Right cardiac atrium (tissue), 5 donors: ENCODE measurements around the gene PALLD. TPM values are rescaled to one million over a fixed set of nuclear protein-coding genes. Genes with fewer than 3 reads are reported as not detected.

Experiments used
- ATAC-seq, 2 donors: fragments of 200-7000 bp; cut with Tn5 transposase; one replicate each; pipeline versions ENCODE4 v1.8.0 to v1.9.1; 2020; ENCODE audit warnings: moderate library complexity in 2 of 2, mild to moderate bottlenecking in 1 of 2
- DNase-seq, 3 donors: peaks; one replicate each; pipeline ENCODE4 v3.0.0-alpha.2; 2020
- H3K27ac ChIP-seq: one replicate; pipeline ENCODE4 v1.5.1; 2013; ENCODE audit warnings: mild to moderate bottlenecking, low read length, control low read depth, moderate library complexity
- H3K27me3 ChIP-seq: one replicate; pipeline ENCODE4 v1.6.1; 2013; ENCODE audit not compliant: control insufficient read depth, insufficient read depth
- H3K4me1 ChIP-seq: one replicate; pipeline ENCODE4 v1.6.1; 2013; ENCODE audit warnings: low read length; ENCODE audit not compliant: control insufficient read depth, insufficient read depth
- H3K4me3 ChIP-seq: one replicate; pipeline ENCODE4 v1.5.1; 2013; ENCODE audit warnings: low read length, control low read depth
- H3K9me3 ChIP-seq: one replicate; pipeline ENCODE4 v1.6.1; 2013; ENCODE audit warnings: low read length; ENCODE audit not compliant: control insufficient read depth
- WGBS: extraction: QIAGEN DNeasy Blood & Tissue Kit; methylation state at CpG from one replicate; pipeline ENCODE4 v1.1.7; 2013; 5-methylcytosine and 5-hydroxymethylcytosine counted together
- intact Hi-C, 4 donors: fragments of 100-400 bp; cut with DNase I; formaldehyde crosslinking; loops; one replicate each; pipeline versions ENCODE4 v1.11.0 to v1.14.0; 2022 to 2023
- polyA plus RNA-seq: library from polyadenylated mRNA; stranded (reverse); fragments of 200-250 nt; gene quantifications from one replicate; pipeline ENCODE4 v1.2.3, GENCODE V29; 2013
- total RNA-seq, 4 donors: library from RNA; stranded (reverse); fragmentation: NEBNext Ultra II Directional; extraction: Animal tissue kit (Norgen Biotek cat#: 25700); gene quantifications; one replicate each; pipeline ENCODE4 v1.2.1, GENCODE V29; 2021
- donor health status: healthy with polysubstance abuse.
- donor health status: DM: no; HTN: yes; CAD: no.
- donor health status: DM: no; HTN: no; CAD: no.
- donor health status: DM: no; HTN: yes; CAD: no; lungs with severe emphysema.
- donor health status: DM: yes; HTN: yes; CAD: no.

The PALLD gene
- total and polyA plus RNA-seq, 5 donors, result 233 to 1,069 (median 717) TPM

- H3K27ac ChIP-seq, result peak overlapping the region; percentile 26
Observed at GRCh38 chr4:168882650-168883233, 385.9 kb downstream of the PALLD start.

DNA sequence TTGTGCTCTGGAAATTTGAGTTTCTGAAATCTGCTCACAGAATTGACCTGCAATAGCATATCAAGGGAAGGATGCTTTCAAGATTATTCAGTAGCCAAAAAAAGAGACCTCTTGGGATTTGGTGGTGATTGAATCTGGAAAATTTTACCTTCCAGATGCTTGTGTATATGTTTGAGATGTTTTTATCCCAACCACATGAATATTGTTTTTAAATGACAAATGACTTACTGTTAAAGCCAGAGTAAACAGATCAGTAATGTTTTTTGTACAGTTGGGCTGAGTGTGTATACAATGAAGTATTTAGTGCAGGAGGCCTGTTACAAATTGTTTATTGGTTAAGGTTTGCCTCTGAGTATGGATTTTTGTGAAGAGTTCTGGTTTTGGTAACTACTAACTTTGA is 386.7 kb downstream of the PALLD start:
- H3K27me3 ChIP-seq, result no peaks in the 10 kb centered on the region
- no peaks in the 10 kb centered on the region for H3K9me3 ChIP-seq
- intact Hi-C loops, result loop anchor here in 1 of 4 donors (5.0 kb wide), 1 partner anchor 46 kb away; no protein-coding TSS in a partner anchor
- no peak overlapping the region for H3K4me3 ChIP-seq
- H3K27ac ChIP-seq, result no peak overlapping the region
- ATAC-seq (no peak), DNase-seq (no peak)
- H3K4me1 ChIP-seq, result peaks cover 10% of the 10 kb centered on the region

More at GRCh38 chr4:168882650-168883233, 385.9 kb downstream of the PALLD start:
- 87% methylated on average over 9 of the region's 9 CpGs for WGBS
- Histone ChIP-seq H3K4me1 (peaks cover 10% of the 10 kb centered on the region), H3K27me3 (no peaks in the 10 kb centered on the region), H3K4me3 (no peak overlapping the region), H3K9me3 (no peaks in the 10 kb centered on the region)
- ATAC-seq (no peak), DNase-seq (peak in 1 of 3 donors; percentile 51)
- intact Hi-C loops, result loop anchor here in 1 of 4 donors (5.0 kb wide), 1 partner anchor 45 kb away; no protein-coding TSS in a partner anchor

DNA sequence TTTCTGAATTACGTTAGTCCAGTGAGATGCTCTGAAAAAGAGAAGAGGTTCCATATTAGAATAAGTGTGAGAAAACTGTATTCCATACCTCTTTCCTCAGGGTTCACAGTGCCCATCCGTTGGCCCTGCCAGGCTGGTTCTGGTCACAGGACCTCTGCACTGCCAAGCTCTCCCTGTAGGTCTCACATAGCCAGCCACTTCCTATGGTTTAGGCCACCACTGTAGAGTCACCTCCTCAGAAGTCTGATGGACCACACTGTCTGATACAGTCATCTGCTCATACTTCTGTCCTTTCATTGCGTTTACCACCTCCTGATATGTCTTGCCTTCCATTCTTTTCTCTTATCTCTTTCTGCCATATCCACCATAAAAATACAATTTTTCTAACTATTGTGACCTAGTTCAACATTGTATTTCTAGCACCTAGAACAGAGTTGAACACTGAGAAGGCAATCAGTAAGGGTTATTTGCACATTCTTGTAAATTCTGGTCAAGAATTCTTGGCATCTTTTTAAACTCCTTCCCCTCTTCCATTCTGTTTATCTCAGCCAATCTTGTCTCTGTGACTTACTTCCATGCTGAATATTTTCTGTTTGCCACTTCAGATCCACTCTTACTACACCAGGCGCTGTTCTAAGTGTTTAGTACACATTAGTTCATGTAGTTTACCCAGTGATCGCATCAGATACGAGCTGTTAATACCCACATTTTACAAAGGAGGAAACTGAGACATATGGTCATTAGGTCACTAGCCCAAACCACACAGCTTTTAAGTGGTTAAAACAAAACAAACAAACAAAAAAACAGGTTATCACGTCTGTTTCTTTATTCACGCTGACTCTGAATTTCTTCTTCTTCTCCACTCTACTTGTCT is 387.6 kb downstream of the PALLD start:
- intact Hi-C loops, result loop anchor here in 1 of 4 donors (5.0 kb wide), 1 partner anchor 47 kb away; no protein-coding TSS in a partner anchor
- no peak overlapping the region for H3K4me3 ChIP-seq
- no peaks in the 10 kb centered on the region for H3K9me3 ChIP-seq
- no peaks in the 10 kb centered on the region for H3K27me3 ChIP-seq
- WGBS, result 91% methylated on average over 8 of the region's 8 CpGs
- DNase-seq (peak in 1 of 3 donors; percentile 47), ATAC-seq (no peak)
- no peak overlapping the region for H3K27ac ChIP-seq
- H3K4me1 ChIP-seq, result peaks cover 11% of the 10 kb centered on the region

DNA sequence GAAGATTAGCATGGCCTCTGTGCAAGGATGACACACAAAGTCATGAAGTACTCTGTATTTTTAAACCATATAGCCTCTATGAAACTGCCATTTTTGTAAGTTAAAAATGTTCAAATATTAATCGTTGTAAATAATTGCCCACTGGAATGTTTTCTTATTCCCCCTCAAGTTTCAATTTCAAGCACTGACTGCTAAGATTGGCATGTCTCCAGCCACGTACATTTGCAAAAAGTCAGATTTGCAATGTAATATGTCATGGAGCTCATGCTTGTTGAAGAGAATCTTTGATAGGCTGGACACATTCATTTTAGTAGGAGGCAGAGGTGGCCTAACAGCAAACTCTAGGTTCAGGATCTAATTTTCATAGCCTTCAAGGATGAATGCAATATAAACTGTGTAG is 388.5 kb downstream of the PALLD start:
- H3K4me3 ChIP-seq, result no peak overlapping the region
- H3K27ac ChIP-seq, result no peak overlapping the region
- no peaks in the 10 kb centered on the region for H3K9me3 ChIP-seq
- no peak for ATAC-seq
- WGBS, result 52% methylated on average over 2 of the region's 2 CpGs
- DNase-seq, result no peak
- H3K4me1 ChIP-seq, result peaks cover 10% of the 10 kb centered on the region
- H3K27me3 ChIP-seq, result no peaks in the 10 kb centered on the region
- intact Hi-C loops, result no loop called here

DNA sequence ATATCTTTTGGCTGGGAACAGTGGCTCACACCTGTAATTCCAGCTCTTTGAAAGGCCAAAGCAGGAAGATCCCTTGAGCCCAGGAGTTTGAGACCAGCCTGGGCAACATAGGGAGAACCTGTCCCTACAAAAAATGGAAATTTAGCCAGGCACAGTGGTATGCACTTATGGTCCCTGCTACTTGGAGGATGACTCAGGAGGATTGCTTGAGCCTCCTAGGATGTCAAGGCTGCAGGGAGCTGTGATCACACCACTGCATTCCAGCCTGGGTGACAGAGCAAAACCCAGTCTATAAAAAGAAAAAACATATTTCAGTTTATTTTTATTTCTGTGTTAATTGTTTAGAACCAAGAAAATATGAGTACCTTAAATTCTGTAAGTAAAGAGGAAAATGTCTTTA is 389.5 kb downstream of the PALLD start:
- DNase-seq (no peak), ATAC-seq (no peak)
- peak overlapping the region; percentile 37 for H3K27ac ChIP-seq
- H3K4me3 ChIP-seq, result no peak overlapping the region
- no peaks in the 10 kb centered on the region for H3K27me3 ChIP-seq
- intact Hi-C loops, result no loop called here
- H3K9me3 ChIP-seq, result no peaks in the 10 kb centered on the region
- H3K4me1 ChIP-seq, result peaks cover 8% of the 10 kb centered on the region

DNA sequence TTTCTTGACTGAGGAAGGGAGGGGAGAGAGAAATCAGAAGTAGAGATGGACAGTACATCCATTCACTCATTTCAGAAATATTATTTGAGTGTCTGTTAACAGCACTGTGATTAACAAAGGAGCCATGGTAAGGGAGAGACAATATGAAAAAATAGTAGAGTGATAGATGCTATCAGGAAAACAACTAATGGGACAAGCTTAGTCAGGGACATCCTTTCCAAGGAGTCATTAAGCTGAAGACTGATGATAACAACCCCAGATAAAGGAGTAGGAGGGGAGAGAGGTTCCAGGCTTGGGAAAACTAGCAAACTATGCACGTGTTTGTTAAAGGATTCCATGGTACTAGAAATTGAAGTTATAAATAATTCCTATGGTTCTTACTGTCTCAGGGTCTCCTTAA is 391.0 kb downstream of the PALLD start:
- H3K9me3 ChIP-seq, result no peaks in the 10 kb centered on the region
- DNase-seq, result no peak
- 31% methylated on average over 1 of the region's 1 CpG for WGBS
- no peak overlapping the region for H3K27ac ChIP-seq
- ATAC-seq, result peak in 1 of 2 donors; percentile 27
- H3K27me3 ChIP-seq, result no peaks in the 10 kb centered on the region
- no peak overlapping the region for H3K4me3 ChIP-seq
- H3K4me1 ChIP-seq, result peaks cover 8% of the 10 kb centered on the region
- intact Hi-C loops, result no loop called here

- Histone ChIP-seq H3K27ac (no peak overlapping the region), H3K4me1 (peaks cover 8% of the 10 kb centered on the region), H3K27me3 (no peaks in the 10 kb centered on the region), H3K9me3 (no peaks in the 10 kb centered on the region), H3K4me3 (no peak overlapping the region)
- no peak for ATAC-seq
- WGBS, result 91% methylated on average over 6 of the region's 6 CpGs
- no peak for DNase-seq
- intact Hi-C loops, result no loop called here
Observed at GRCh38 chr4:168888715-168889215, 391.9 kb downstream of the PALLD start.

GRCh38 chr4:168891086-168891485 is 394.2 kb downstream of the PALLD start:
- over 99% methylated on average over 2 of the region's 2 CpGs for WGBS
- Histone ChIP-seq H3K27me3 (no peaks in the 10 kb centered on the region), H3K27ac (no peak overlapping the region), H3K9me3 (no peaks in the 10 kb centered on the region), H3K4me3 (no peak overlapping the region), H3K4me1 (peaks cover 6% of the 10 kb centered on the region)
- no peak for DNase-seq
- intact Hi-C loops, result no loop called here
- no peak for ATAC-seq

DNA sequence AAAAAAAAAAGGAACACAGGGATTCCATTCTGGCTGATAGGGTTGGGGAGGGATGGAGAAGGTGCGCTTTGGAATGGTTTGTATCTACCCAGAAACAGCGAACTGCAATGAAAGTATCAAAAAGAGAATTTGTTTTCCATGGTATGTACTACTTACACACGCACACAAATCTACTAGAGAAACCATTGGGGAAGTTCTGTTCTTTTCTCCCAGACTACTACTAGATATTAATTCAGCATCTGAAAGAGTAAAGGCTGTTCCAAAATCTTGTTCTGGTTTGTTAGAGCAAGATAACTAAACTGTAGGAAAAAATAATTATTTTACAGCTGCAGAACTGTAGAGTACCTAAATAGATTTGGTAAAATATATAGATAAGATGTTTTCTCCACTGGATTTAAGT is 394.8 kb downstream of the PALLD start:
- WGBS, result 95% methylated on average over 3 of the region's 3 CpGs
- Histone ChIP-seq H3K4me3 (no peak overlapping the region), H3K27ac (no peak overlapping the region), H3K27me3 (no peaks in the 10 kb centered on the region), H3K9me3 (no peaks in the 10 kb centered on the region), H3K4me1 (peaks cover 6% of the 10 kb centered on the region)
- ATAC-seq, result no peak
- no peak for DNase-seq
- intact Hi-C loops, result no loop called here

DNA sequence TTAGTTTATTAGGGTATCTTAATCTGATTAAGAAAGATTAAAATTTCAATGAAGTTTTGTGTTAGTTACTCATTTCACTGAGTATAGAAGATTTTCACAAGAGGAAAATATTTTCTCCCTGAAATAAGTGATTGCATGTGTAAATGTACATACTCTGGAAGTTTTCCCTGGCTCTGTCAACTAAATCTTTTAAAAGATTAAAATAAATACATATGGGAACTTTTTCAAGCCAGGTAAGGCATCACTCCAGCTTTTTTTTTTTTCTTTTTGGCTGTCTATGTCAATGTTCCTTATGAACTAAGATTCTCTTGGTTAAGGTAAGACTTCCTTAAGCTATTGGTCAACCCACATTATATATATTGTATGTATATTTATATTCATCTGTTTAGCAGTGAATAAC is 395.6 kb downstream of the PALLD start:
- no peaks in the 10 kb centered on the region for H3K9me3 ChIP-seq
- H3K27ac ChIP-seq, result no peak overlapping the region
- no peak for ATAC-seq
- H3K27me3 ChIP-seq, result no peaks in the 10 kb centered on the region
- no peak for DNase-seq
- H3K4me3 ChIP-seq, result no peak overlapping the region
- intact Hi-C loops, result no loop called here
- H3K4me1 ChIP-seq, result peaks cover 3% of the 10 kb centered on the region

GRCh38 chr4:168893205-168893604 is 396.4 kb downstream of the PALLD start:
- H3K4me1 ChIP-seq, result peaks cover 1% of the 10 kb centered on the region
- no peaks in the 10 kb centered on the region for H3K27me3 ChIP-seq
- ATAC-seq (no peak), DNase-seq (no peak)
- H3K4me3 ChIP-seq, result no peak overlapping the region
- 74% methylated on average over 2 of the region's 2 CpGs for WGBS
- intact Hi-C loops, result no loop called here
- H3K9me3 ChIP-seq, result no peaks in the 10 kb centered on the region
- no peak overlapping the region for H3K27ac ChIP-seq
